OCI-LY3 (cell line): Measurements from ENCODE around the gene GNA12.

ENCODE experiments used
- CTCF ChIP-seq: fragments of 200-600, 300-600 bp; sonication (generic); IDR thresholded peaks from 2 replicates; pipeline ENCODE4 v1.5.1; 2014; ENCODE audit warnings: antibody characterized with exemption, low read length, low read depth
- EZH2phosphoT487 ChIP-seq: fragments of 200-600 bp; shearing (Covaris generic); IDR thresholded peaks from 2 replicates; pipeline ENCODE4 v1.6.1; 2018; ENCODE audit warnings: antibody characterized with exemption, mixed run types, low read depth

GRCh38 chr7:2807845-2808772, 36.0 kb downstream of the GNA12 start:
- TF ChIP-seq CTCF, result no peak
- TF ChIP-seq EZH2phosphoT487, result no peak
